ENCODE data around the gene GIMAP6. TPM values are rescaled to one million over a fixed set of nuclear protein-coding genes. Genes with fewer than 3 reads are reported as not detected.

GIMAP6 gene
- total and polyA plus RNA-seq, 2 of the 8 experiments (the other 6 are each of a cell fraction or from before 2014, with no cell fraction given) = not detected

- TF ChIP-seq, protein P1, sequence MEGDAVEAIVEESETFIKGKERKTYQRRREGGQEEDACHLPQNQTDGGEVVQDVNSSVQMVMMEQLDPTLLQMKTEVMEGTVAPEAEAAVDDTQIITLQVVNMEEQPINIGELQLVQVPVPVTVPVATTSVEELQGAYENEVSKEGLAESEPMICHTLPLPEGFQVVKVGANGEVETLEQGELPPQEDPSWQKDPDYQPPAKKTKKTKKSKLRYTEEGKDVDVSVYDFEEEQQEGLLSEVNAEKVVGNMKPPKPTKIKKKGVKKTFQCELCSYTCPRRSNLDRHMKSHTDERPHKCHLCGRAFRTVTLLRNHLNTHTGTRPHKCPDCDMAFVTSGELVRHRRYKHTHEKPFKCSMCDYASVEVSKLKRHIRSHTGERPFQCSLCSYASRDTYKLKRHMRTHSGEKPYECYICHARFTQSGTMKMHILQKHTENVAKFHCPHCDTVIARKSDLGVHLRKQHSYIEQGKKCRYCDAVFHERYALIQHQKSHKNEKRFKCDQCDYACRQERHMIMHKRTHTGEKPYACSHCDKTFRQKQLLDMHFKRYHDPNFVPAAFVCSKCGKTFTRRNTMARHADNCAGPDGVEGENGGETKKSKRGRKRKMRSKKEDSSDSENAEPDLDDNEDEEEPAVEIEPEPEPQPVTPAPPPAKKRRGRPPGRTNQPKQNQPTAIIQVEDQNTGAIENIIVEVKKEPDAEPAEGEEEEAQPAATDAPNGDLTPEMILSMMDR (IDR thresholded peaks at IDR 0.05; ENCODE audit: control extremely low read depth in 1 of 3, insufficient read depth in 1 of 3, low read depth in 1 of 3, low read length in 3 of 3) = no peak
- no peak for TF ChIP-seq PHF8 (conservative IDR thresholded peaks at IDR 0.05; ENCODE audit: low read depth, low read length)
- TF ChIP-seq CBX8 (IDR thresholded peaks at IDR 0.05; ENCODE audit: borderline replicate concordance, low read depth, low read length) = no peak
- no peak for TF ChIP-seq GTF2F1 (IDR thresholded peaks at IDR 0.05; ENCODE audit: borderline replicate concordance, low read depth, low read length)
- no peak for TF ChIP-seq SIX5 (IDR thresholded peaks at IDR 0.05; ENCODE audit: low read depth, low read length)
- no peak for TF ChIP-seq RBBP5 (IDR thresholded peaks at IDR 0.05; ENCODE audit: borderline replicate concordance, low read depth, low read length)
- TF ChIP-seq RAD21 (IDR thresholded peaks at IDR 0.05 in 1 of 2, conservative IDR thresholded peaks at IDR 0.05 in 1 of 2; ENCODE audit: low read depth in 2 of 2, low read length in 2 of 2) = no peak
- TF ChIP-seq SP1 (IDR thresholded peaks at IDR 0.05; ENCODE audit: low read depth, low read length) = no peak
Observed at GRCh38 chr7:150629347-150629746, 2.8 kb downstream of the GIMAP6 start (continued).

All from H1 (cell line).